GM12892 (cell line): ENCODE results near the gene EXPH5.

ENCODE experiments used
- POLR2A ChIP-seq: IDR thresholded peaks from 2 replicates; pipeline ENCODE4 v1.6.1; 2011; ENCODE audit warnings: low read depth, low read length, control low read depth
- POLR2AphosphoS5 ChIP-seq: IDR thresholded peaks from 2 replicates; pipeline ENCODE4 v1.6.1; 2011; ENCODE audit warnings: low read depth, low read length, control low read depth

GRCh38 chr11:108601150-108601549 is 7.6 kb upstream of the EXPH5 start:
- TF ChIP-seq POLR2A (no peak), POLR2AphosphoS5 (no peak)
